NCI-H1417 (cell line): Measurements from ENCODE around the gene PCDH1.
"Not testable (repeated sequence)": the region's sequence is repeated elsewhere in the genome, so short reads cannot be mapped to it uniquely, and the experiment has no call there.

ENCODE experiments used
- DNase-seq, 3 experiments: peaks; one replicate each; lab custom pipeline; 2025; lab: John Stamatoyannopoulos, UW

PCDH1 gene

DNA sequence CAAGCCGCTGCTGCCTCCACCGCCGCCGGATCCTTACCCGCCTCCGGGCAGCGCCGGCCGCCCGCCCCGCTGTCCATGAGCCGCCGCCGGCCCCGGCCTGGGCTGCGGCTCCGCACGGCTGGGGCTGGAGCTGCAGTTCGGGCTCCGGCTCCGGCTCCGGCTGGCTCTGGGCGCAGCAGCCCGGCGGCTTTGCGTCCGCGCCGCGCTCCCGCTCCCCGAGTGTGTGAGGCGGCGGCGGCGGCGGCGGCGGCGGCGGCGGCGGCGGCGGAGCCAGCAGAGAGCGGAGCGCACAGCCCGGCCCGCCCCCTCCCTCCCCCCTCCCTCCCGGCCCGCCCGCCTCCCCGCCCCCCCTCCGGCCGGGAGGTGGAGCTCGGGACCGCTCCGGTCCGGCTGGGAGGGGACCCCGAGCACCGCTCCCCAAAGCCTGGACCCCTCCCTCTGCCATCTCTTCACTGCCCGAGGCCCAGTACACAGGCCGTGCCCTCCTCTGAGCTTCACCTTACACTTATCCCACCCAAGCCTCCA, at the start of gene PCDH1:
Gene PCDH1 (minus strand): TSS at position 225 of the 525 bp plus-strand sequence. CDS start 148 bp downstream, at position 77.
- DNase-seq: peak; percentile 61 to 64 (median 64)

DNA sequence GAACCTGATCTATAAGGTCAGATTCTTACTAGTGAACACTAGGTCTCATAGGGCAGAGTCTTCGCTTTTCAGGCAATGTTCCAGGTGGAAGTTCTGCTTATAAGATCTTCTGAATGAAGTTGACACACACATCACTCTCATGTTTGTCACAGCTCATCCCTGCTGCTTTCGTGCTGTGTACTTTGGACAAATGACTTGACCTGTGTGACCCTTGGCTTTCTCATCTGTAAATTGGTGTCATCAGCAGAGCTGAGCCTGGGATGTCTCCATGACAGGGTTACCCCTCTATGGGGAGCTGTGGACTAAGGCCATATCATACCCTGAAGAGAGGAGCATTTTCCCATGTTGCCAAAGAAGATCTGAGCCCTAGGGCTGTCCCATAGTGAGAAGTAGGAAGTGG, 48.2 kb upstream of the PCDH1 start:
- no peak for DNase-seq

DNA sequence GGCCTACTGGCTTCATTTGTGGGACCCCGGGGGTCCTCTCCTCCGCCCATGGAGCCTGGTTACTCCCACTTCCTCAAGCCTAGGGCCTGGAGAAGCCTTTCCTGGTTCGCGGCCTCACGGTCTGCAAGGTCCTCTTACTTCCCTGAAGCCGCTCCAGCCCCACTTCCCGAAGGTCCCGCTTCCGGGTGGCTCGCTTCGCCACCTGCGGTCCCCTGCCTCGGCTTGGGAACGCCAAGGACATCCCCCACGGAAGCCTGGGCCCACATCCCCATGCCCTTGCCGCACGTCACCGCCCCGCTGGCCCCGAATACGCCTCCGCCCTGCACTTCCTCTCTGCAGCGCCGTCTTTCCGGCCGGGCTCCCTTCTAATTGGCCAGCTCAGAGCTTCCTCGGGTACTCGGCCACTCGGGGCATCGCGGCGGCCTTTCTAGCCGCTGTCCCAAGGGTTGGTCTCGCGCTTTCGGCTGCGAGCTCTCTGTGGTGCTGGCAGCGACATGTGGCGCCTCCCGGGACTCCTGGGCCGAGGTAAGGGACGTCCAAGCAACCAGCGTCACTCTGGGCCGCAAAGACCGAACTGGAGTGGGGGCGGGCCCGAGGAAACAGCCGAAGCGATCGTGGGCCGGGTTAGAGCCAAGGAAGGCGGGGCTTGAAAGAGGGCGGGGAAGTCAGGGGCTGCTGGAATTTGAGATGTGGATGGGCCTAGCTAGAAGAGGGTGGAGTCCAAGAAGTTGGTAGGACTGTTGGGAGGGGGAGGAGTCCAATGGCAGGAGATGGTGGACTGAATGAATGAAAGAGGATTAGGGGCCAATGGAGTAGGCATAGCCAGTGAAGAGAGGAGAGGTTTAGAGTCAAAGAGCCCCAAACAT, 45.5 kb upstream of the PCDH1 start, which contains the start of gene DELE1:
Gene DELE1 (plus strand): TSS at position 424 of the 866 bp plus-strand sequence. CDS start 71 bp downstream, at position 495.
- DNase-seq: peak; percentile 81 to 88 (median 88)

DNA sequence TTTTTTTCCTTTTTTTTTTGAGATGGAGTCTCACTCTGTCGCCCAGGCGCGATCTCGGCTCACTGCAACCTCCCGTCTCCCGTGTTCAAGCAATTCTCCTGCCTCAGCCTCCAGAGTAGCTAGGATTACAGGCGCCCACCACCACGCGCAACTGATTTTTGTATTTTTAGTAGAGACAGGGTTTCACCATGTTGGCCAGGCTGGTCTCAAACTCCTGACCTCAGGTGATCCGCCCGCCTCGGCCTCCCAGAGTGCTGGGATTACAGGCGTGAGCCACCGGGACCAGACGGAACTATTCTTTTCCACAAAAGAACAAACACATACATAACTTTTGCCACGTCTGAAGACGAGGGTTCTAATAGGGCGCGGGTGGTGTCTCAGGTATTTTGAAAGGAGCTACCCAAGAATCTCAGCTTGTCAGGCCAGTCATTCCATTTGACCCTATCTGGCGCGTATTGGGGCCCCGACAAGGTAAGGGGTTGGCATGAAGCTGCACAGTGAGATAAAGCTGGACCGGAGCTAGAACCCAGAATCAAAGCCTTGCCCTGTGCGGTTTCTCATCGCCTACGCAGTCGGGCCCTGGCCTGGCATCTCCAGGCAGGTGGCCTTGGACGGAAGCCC, 44.7 kb upstream of the PCDH1 start:
- DNase-seq: not testable (repeated sequence)

DNA sequence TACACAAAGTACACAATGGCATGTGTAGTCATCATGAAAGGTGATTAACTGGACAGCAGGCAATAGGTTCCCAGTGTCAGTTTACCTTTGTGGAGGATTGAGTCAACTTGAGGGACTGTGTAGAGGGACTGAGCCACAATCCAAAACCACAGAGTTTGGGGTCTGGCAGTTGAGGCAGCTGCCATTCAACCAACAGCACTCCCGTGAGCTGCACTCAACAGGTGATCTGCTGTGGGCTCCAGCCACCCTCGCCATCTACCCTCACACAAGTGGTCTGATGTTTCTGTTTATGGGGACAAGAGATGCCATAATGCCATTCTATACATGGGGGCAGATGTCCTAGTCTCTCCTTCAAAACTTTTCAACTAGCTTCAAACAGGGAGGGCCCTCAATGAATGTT, 42.6 kb upstream of the PCDH1 start:
- no peak for DNase-seq

GRCh38 chr5:141919218-141920119, 41.3 kb upstream of the PCDH1 start:
- DNase-seq: no peak

DNA sequence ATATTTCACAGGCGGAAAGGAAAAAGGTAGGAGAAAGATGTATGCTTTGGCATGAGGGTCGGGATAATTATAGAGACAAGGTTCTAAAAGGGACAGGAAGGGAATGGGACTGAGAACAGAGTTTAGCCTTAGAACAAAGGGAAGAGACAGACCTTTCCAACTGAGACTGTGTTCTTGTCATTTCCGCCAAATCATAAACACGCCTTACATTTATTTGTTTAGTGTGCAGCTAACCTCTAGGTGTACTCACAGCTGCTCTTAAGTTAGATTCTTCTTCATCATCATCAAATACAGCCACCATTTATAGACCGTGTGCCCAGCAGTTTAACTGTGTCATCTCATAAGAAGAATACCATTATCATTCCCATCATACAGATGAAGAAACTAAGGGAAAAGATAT, 39.5 kb upstream of the PCDH1 start:
- no peak for DNase-seq

- DNase-seq: peak in 1 of 3 experiments; percentile 15
These were observed 38.3 kb upstream of the PCDH1 start for GRCh38 chr5:141916522-141916921.

DNA sequence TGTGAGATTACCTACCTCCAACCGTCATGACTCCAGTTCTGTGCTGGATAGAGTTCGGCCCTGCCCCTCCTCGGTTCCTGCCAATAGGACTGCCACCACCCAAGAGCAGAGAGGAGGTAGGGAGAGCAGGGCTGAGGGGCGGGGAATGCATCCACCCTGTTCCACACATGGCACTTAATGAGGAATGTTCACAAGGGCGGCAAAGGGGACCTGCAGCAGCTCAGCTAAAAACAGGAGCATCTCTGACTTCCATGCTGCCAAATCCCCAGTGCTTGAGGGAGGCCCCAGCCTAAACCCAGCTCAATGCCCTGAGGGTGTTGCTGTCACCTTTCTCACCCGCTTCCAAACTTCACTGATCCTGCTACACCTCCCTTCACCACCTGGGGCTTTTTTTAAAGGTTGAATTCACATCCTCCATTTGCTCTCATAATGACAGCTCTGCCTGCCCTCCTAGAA, 37.7 kb upstream of the PCDH1 start:
- DNase-seq: no peak

- DNase-seq: no peak
These were observed 36.6 kb upstream of the PCDH1 start for GRCh38 chr5:141914797-141915196.

- DNase-seq: peak in 2 of 3 experiments; percentile 49 to 59
These were observed 36.1 kb upstream of the PCDH1 start for GRCh38 chr5:141914199-141914743.

DNA sequence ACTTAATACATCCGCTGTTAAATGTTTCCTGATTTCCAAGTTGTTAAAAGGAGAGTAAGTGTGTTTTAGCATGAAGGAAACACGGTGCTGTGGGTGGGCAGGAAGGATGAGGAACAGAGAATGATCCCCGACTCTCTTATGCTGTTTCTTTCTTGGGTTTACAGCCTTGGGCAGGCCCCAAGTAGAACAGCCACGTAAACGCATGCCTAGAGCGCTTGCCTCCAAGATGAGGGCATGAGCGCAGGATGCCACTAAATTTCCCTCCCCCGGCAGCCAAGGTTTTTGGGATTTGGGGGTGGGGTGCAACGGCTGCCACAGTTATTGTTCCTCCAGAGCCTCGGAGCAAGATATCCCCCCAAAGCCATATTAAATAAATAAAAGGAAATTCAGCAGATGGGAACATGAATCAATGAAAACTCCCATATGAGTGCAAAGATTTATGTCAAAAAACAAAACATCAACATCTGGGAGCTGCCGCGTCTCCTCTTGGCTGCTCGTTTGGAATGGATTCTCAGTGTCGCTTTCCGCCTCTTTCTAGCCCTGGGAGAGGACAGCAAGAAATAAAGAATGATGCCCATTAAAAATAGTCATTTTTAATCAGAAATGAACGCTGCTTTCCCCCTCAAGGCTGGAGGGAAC, 35.5 kb upstream of the PCDH1 start:
- peak in 1 of 3 experiments; percentile 59 for DNase-seq

DNA sequence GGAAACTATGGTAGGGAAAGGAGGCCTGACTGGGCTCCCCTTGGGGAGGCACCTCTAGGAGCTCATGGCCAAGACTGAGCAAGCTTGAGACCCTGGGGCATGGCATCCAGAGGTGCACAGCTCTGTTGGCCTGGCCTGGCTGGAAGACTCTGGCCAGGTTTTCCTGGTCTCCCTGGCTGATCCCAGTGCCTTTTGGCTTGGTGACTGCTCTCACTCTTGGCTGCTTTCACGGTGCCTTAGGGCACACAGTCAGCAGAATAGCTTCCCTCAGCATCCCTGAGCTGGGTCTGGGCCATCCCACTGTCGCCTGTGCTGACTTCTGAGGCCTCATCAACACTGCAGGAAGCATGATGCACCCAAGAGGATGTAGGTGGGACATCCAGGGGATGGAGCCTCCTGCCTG, 32.1 kb upstream of the PCDH1 start:
- DNase-seq: no peak

DNA sequence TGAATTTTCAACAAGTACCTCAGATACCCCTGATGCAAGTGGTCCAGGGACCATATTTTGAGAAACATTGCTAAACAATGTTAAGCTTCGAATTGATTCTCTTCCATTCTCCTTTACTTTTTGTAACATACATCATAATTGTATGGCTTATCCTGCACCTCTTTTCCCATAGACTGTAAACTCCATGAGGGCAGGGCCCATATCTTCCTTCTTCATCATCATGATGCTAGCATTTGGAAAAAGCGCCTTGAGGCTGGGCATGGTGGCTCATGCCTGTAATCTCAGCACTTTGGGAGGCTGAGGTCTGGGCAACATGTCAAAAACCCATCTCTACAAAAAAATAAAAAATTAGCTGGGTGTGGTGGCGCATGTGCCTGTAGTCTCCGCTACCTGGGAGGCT, 31.0 kb upstream of the PCDH1 start:
- DNase-seq: no peak

DNA sequence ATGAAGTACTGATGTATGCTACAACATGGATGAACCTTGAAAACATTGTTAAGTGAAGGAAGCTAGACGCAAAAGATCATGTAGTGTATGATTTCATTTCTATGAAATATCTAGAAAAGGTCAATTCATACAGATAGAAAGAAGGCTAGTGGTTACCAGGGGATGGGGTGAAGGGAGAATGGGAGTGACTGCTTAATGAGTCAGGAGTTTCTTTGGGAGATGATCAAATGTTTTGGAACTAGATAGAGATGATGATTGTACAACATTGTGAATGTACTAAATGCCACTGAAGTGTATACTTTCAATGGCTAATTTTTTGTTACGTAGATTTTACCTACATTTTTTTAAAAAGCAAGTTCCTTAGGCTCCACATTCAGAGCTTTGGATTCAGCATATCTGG, 30.6 kb upstream of the PCDH1 start:
- DNase-seq: no peak

DNA sequence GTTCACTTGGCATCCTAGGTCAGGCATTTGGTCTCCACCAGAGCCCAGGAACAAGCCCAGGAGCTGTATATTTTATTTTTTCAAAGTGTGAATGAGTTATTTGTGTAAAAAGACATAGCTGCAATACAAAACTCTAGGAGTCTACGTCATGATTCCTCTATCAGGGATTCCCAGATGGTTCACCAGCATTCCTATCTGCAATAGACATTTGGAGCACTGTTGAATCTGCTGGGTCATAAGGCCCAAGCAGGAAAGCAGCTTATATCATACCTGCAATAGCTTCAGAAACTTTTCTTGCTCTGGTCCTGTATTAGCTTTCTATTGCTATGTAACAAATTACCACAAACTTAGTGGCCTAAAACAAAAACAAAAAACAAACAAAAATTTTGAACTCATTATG, 28.8 kb upstream of the PCDH1 start:
- no peak for DNase-seq

DNA sequence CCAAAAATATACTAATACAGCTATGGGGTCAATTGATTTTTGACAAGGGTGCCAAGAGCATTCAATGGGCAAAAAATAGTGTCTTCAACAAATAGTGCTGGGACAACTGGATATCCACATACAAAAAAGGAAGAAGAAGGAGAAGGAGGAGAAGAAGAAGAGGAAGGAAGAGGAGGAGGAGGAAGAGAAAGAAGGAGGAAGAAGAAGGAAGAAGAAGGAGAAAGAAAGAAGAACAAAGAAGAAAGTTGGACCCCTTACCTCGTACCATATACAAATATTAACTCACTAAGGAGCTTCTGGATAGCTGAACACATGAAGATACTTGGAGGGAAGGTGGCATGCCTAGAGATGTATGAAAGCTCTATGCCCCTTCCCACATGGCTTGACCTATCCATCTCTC, 28.3 kb upstream of the PCDH1 start:
- DNase-seq: no peak

DNA sequence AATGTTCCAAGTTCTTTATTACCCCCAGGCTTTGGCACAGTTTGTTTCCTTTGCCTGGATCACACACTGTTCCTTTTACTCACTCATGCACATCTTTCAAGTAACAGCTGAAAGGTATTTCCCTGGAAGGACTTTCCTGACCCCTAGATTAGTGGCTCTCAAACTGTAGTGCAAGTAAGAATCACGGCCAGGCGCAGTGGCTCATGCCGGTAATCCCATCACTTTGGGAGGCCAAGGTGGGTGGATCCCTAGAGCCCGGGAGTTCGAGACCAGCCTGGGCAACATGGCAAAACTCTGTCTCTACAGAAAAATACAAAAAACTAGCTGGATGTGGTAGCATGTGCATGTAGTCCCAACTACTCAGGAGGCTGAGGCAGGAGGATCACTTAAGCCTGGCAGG, 26.3 kb upstream of the PCDH1 start:
- DNase-seq: no peak

GRCh38 chr5:141903261-141903660, 25.1 kb upstream of the PCDH1 start:
- no peak for DNase-seq

DNA sequence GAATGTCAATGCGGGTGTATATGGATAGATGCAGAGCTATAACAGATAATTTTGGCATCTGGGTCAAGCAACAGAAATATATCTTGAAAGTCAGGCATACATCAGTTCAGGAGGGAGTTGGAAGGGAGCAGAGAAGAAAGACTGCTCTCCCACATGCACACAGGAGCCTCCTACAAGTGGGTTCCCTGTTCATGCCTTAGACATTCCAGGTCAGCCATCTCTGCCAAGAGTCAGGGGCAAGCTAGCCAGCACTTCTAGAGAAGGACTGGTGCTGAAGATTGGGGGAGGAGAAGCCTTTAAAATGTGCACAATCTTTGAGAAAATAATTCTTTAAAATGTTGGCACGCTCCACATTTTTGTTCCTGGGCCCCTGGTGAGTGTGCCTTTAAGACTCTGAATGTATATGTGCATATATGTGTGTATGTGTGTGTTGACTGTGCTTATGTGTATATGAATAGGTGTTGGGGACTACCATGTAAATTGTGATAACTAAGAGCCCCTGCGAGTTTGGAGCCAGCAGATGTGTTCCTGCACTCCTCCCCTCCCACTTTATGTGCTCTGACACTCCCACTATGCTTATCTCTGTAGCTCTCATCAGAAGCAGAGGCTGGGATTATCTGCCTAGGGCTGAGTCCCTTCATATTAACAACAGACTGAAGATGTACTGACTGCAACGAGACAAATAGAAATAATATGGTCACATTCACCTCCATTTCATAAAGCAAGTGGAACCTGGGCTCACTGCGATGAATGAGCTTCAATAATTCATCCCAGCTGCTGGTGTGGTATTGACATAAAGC, 24.0 kb upstream of the PCDH1 start:
- DNase-seq: peak in 1 of 3 experiments; percentile 20
